GM12873 (cell line): Measurements from ENCODE around the gene RASIP1.

Source experiments
- TF ChIP-seq, protein P1 (sequence below): IDR thresholded peaks from 2 replicates; pipeline ENCODE4 v1.5.1; 2012; ENCODE audit warnings: low read depth, mild to moderate bottlenecking, moderate library complexity, low read length, control low read depth; ENCODE audit not compliant: insufficient read depth; ENCODE audit errors: missing control alignments

Gene RASIP1

DNA sequence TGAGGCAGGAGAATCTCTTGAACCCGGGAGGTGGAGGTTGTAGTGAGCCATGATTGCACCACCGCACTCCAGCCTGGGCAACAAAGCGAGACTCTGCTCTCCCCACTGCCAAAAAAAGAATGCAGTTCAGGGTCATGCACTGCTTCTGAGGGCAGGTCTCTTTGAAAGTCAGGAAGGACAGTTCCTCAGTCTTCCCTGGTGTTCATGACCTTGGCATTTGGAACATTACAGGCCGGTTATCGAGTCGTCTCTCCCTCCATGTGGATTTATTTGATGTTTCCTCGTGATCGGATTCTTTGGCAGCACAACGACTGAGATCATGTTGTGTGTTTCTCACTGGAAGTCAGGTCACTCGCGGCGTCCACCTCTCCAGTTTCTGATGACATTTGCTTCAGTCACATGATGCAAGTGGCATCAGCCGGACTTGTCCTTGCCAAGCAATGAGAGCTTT lies 32.1 kb upstream of the RASIP1 start:
- TF ChIP-seq, protein P1, sequence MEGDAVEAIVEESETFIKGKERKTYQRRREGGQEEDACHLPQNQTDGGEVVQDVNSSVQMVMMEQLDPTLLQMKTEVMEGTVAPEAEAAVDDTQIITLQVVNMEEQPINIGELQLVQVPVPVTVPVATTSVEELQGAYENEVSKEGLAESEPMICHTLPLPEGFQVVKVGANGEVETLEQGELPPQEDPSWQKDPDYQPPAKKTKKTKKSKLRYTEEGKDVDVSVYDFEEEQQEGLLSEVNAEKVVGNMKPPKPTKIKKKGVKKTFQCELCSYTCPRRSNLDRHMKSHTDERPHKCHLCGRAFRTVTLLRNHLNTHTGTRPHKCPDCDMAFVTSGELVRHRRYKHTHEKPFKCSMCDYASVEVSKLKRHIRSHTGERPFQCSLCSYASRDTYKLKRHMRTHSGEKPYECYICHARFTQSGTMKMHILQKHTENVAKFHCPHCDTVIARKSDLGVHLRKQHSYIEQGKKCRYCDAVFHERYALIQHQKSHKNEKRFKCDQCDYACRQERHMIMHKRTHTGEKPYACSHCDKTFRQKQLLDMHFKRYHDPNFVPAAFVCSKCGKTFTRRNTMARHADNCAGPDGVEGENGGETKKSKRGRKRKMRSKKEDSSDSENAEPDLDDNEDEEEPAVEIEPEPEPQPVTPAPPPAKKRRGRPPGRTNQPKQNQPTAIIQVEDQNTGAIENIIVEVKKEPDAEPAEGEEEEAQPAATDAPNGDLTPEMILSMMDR = no peak

DNA sequence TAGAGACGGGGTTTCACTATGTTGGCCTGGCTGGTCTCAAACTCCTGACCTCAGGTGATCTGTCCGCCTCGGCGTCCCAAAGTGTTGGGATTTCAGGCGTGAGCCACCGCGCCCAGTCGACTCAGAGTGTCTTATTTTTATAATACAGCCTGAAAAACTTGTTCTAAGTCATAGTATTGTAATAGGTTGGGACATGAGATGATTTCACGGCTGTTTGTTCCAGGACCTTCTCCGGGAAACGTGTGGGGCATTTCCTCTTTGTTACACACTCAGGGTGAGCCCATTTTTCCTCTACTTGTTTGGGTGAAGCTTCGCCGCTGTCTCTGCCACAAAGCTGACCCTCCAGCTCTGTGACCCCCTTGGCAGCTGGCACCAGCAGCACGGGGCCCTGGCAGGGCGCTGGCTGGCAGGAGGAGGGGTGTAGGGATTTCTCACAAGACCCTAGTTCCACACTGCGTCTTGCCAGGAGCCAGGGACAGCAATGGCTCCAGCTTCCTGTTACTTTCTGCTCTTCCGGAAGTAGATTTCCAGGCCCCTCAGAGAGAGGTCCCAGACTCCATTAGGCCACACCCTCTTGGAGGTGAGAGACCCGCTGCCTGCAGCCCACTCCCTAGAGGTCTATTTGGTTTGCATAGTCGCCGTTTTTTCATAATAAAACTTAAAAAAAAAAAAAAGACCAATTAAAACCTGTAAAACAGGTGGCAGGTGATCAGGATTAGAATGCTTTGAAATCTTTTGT lies 30.5 kb upstream of the RASIP1 start:
- TF ChIP-seq, protein P1 = no peak

DNA sequence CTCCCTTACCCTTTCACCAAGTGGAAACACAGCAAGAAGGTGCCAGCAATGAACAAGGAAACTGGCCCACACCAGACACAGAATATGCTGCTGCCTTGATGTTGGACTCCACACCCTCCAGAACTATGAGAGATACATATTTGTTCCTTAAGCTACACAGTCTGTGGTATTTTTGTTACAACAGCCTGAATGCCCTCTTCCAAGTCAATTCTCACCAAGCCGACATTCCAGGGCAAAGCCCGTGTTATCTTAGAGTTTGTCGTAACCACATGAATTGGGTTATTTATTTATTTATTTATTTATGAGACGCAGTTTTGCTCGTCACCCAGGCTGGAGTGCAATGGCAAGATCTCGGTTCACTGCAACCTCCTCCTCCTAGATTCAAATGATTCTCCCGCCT lies 29.9 kb upstream of the RASIP1 start:
- TF ChIP-seq, protein P1 = no peak

DNA sequence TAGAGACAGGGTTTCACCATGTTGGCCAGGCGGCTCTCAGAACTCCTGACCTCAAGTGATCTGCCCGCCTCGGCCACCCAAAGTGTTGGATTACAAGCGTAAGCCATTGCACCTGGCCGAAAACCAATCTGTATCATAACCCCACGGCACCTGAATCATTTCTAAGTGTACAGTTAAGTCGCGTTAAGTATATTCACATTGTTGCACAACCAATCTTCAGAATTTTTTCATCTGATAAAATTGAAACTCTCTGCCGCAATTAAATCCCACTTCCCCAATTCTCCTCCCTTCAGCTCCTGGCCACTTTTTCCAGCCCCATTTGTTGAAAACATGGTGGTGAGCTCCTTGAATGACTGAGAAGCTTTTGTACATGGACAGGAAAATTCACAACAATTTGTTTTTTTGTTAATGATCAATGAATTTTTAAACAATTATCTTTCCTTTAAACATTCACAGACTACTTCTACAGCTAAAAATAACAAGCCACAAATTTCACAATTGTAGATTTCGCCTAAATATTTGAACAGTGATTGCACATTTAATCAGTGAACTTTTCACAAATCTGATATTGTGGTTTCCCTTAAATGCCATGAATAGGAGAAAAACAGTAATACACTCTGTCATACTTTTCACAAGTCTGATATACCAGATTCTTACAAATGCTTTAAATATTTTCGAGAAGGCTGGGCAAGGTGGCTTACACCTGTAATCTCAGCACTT lies 28.7 kb upstream of the RASIP1 start:
- TF ChIP-seq, protein P1 = no peak

DNA sequence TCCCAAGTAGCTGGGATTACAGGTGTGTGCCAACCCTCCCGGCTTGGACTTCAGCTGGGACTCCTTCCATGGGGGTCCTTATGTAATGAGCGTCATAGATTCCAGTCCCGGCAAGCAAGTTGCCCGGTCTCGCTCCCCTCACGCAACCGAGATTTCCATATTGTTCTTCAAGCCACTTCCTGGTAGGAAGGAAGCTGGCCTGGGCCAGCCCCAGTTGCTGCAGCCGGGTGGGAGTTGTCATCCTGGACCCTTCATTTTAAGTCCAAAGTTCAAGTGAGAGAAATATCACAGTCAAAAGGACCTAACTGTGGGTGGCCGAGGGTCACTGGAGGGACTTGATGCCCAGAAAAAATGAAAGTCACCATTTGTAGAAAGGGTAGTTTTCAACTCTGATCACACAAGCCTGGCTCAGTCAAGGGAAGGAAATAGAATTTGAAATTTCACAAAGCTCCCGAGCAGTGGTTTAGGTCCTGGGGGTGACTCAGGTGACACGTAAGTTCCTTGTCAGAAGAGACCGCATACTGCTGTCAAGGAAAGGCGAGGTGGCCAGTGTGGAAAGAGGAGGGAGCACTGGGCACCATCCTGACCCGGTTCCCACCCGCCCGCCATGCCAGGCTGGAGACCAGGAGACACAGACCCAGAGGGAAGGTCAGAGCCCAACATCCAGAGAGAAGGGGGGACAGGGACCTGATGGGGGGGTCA lies 20.2 kb upstream of the RASIP1 start:
- TF ChIP-seq, protein P1 = no peak

DNA sequence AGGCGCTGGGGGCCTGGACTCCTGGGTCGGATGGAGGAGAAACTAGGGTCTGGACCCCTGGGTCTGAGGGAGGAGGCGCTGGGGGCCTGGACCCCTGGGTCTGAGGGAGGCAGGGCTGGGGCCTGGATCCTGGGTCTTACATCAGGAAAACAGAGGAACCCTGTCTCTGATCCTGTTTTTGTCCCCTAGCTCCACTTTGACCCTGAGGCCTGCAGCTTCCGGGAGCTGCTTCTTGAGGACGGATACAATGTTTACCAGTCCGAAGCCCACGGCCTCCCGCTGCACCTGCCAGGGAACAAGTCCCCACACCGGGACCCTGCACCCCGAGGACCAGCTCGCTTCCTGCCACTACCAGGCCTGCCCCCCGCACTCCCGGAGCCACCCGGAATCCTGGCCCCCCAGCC lies 17.3 kb upstream of the RASIP1 start:
- TF ChIP-seq, protein P1 = no peak

DNA sequence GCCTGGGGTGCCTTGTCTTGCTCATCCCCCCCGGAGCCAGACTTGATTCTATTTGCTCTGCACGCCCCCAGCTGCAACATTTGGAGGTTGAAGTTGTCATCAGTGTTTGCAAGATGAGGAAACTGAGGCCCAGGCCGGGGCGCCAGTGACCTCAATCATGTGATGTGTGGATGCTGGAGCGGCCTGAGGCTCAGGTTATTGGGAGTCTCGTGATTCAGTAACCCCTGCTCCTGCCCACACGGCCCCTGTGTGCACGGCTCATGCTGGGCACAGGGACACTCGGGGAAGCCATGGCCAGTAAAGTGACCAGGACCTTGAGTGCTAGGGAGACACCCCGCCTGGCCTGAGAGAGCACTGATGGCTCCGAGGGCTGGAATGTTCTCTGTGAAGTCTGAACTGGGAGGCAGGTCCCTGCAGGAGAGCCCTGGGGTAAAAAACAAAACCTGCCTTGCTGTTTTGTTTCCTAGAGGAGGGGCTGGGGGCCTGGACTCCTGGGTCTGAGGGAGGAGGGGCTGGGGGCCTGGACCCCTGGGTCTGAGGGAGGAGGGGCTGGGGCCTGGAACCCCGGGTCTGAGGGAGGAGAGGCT lies 16.8 kb upstream of the RASIP1 start:
- TF ChIP-seq, protein P1 = no peak
